Camera-type eye (tissue), 1 donor: ENCODE results near the gene MAPRE3. TPM values are rescaled to one million over a fixed set of nuclear protein-coding genes. Genes with fewer than 3 reads are reported as not detected.

ENCODE experiments used
- total RNA-seq: library from RNA; depleted of rRNA; stranded (reverse); fragments of >200 nt; gene quantifications from one replicate; pipeline ENCODE4 v1.2.3, GENCODE V29; 2014

The MAPRE3 gene
- 21.6 TPM for total RNA-seq

DNA sequence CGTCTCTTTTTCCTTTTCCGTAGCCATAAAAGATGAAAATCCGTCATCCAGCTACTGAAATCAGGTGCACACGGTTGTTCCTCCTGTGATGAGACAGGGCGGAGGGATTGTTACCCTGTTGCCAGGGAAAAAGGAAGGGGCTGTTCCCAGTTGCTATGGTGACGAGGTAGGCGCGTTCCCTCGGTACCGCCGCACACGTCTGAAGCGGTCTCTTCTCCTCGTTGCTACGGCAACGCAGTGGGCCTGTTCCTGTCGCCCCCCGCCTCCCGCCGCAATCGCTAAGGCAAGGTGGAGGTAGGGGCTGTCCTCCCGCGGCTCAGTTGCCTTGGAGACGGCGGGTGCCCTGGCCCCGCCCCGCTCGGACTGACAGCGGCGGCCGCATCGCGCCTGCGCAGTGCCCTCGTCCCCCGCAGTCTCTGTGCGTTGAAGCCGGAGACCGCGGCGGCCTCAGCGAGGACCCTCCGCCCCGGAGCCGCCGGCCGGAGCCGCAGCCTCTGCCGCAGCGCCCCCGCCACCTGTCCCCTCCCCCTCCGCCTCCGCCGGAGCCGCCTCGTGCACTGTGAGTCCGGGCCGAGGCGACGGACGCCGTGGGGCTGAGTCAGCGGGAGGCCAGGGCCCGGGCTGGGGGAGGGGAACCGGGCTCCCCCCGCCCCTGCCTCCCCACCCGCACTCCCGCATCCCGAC is at the start of gene MAPRE3:
MAPRE3 (plus strand) TSS at position 394 of the 684 bp plus-strand sequence. CDS start 51,582 bp downstream, outside the sequence.

DNA sequence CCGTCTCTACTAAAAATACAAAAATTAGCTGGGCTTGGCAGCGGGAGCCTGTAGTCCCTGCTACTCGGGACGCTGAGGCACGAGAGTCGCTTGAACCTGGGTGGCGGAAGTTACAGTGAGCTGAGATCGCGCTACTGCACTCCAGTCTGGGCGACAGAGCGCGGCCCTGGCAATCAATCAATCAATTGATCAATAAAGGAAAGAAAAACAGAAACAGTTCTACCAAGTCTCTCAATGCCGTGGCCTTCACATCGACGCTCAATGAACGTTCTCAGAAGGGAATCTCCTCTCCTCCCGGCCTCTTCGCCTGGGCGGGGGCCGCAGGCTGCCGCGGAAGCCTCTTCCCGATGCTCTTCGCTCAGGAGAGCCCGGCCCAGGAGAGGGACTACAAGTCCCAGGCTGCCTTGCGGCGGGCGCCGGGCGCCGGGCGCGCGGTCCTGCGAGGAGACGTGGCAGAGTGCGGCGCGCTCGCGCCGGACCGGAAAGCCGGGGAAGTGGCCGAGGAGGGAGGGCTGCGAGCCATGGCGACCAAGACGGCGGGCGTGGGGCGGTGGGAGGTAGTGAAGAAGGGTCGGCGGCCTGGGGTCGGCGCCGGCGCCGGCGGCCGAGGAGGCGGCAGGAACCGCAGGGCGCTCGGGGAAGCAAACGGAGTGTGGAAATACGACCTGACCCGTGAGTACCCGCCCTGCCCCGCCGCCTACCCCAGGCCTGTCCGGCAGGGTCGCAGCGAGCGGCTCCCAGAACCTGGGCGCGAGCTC is 62.2 kb downstream of the MAPRE3 start, which contains the start of gene TMEM214:
TMEM214 (plus strand) TSS at position 471 of the 758 bp plus-strand sequence; CDS start at position 522, 51 bp downstream.

DNA sequence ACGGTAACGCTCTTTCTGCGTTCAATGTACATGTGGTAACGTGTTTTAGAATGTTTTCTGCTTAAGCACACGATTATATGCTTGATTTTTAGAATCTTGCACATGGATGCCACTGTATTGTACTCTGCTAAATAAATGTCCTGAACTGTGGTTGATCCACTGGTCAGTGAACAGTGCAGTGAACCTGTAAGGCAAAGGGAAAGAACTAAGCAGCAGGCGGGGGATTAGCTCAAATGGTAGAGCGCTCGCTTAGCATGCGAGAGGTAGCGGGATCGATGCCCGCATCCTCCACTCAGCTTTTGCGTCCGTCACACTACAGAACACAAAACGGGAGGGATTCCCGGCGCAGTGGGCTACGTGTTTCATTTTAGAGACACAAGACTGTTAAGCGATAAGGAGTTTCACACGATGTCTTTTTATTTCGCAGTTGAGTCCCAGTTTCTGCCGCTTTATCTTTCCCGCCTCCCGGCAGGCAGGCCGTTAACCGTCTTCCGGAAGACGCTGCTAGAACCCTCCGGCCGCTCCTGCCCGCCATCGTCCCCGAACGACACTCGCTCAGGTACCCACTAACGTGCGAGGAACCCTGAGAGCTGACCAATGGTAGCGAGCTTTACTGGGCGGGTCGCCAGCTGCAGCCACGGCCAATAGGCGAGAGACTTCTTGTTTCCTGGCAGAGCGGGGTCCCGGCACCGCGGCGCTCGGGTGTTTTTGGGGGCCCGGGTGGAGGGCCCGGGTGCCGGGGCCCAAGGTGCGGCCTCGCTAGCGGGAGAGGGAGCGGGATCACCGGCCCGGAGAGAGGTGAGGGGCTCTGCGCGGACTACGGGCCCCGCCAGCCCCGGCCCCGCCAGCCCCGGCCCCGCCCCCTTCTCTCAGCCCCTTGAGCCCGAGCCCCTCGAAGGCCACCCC is 80.8 kb downstream of the MAPRE3 start, which contains the start of gene AGBL5:
AGBL5 (plus strand) TSS at position 673 of the 906 bp plus-strand sequence. CDS start 1,291 bp downstream, outside the sequence.

DNA sequence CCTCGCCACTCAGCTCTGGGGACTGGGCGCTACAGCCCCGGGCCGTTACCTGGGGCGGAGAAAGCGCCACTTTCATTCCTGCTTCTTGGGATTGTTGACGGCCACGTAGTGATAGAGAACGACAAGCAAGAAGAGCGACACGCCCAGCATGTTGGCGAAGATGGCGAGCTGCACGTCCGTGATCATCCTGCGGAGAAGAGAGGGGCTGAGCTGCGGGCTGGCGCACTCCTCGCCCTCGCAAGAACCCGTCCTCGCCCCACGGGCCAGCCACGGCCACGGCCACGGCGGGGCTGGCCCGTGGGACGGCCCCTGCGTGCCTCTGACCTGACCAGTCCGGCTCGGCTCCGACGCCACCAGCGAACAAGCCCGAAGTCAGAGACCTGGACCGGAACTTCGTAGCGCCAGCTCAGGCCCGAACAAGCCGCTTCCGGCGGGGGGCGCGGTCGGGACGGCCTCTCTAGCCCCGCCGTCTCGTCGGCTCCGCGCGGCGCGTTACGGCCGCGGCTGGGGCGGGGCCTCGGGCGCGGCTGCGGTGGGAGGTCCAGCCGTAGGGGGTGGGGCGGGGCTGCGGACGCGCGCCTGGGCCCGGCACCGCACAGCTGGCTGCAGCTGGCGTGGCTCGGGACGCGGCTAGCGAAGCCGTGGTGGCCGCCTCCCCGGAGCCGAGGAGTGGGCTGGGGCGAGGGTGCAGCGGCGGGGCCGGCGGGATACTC is 101.0 kb downstream of the MAPRE3 start, which contains the start of gene OST4:
OST4 (minus strand) TSS at position 378 of the 713 bp plus-strand sequence.

Other genes with a start within 250 kb of the MAPRE3 start
- 26.6 TPM for gene SLC35F6, start 206.4 kb upstream of the MAPRE3 start, total RNA-seq
- gene CENPA, start 184.6 kb upstream of the MAPRE3 start, total RNA-seq: 2.4 TPM
- 40.3 TPM for gene DPYSL5, start 122.5 kb upstream of the MAPRE3 start, total RNA-seq
- gene TMEM214, start 62.3 kb downstream of the MAPRE3 start, total RNA-seq: 61.0 TPM
- 19.0 TPM for gene AGBL5, start 81.0 kb downstream of the MAPRE3 start, total RNA-seq
- 272 TPM for gene OST4, start 101.0 kb downstream of the MAPRE3 start, total RNA-seq
- gene EMILIN1, start 108.0 kb downstream of the MAPRE3 start, total RNA-seq: 72.2 TPM
- gene KHK, start 116.1 kb downstream of the MAPRE3 start, total RNA-seq: 2.5 TPM
- 12.1 TPM for gene CGREF1, start 148.5 kb downstream of the MAPRE3 start, total RNA-seq
- gene ABHD1, start 153.2 kb downstream of the MAPRE3 start, total RNA-seq: 0.49 TPM
- 41.9 TPM for gene PREB, start 164.0 kb downstream of the MAPRE3 start, total RNA-seq
- gene PRR30, start 168.8 kb downstream of the MAPRE3 start, total RNA-seq: not detected
- gene TCF23, start 178.4 kb downstream of the MAPRE3 start, total RNA-seq: 0.11 TPM
- 102 TPM for gene ATRAID, start 241.4 kb downstream of the MAPRE3 start, total RNA-seq
- gene SLC5A6, start 241.6 kb downstream of the MAPRE3 start, total RNA-seq: 40.4 TPM
- 34.4 TPM for gene CAD, start 246.7 kb downstream of the MAPRE3 start, total RNA-seq